PC-9 (cell line): ENCODE data around the gene MACROD1. TPM values are rescaled to one million over a fixed set of nuclear protein-coding genes. Genes with fewer than 3 reads are reported as not detected.

ENCODE experiments used
- BruUV-seq: library from RNA; stranded (reverse); fragments of 400-500 nt; replicated peaks from 2 replicates; lab custom pipeline; 2021; lab: Mats Ljungman, UMichigan
- CTCF ChIA-PET: fragments of 300-600 bp; sonication (Branson Sonifier 250); formaldehyde crosslinking; loops from one replicate; lab custom pipeline; 2022; ENCODE audit warnings: antibody characterized with exemption; lab: Charles Lee
- POLR2A ChIA-PET: fragments of 300-600 bp; sonication (Branson Sonifier 250); formaldehyde crosslinking; loops from one replicate; lab custom pipeline; 2022; ENCODE audit warnings: antibody characterized with exemption; ENCODE audit not compliant: unreplicated experiment; lab: Charles Lee
- DNase-seq, 2 experiments: peaks; one replicate each; pipeline versions ENCODE4 v3.0.0 to v3.0.0-alpha.2; 2015 to 2022; ENCODE audit warnings: mixed read lengths in 1 of 2
- H2AFZ ChIP-seq: fragments of 200-600 bp; sonication (generic); 2 replicates; pipeline ENCODE4 v1.8.1; 2017; ENCODE audit warnings: antibody characterized with exemption
- H3F3A ChIP-seq: fragments of 200-600 bp; sonication (generic); 2 replicates; pipeline ENCODE4 v1.8.1; 2017; ENCODE audit warnings: antibody characterized with exemption, mild to moderate bottlenecking, low read depth; ENCODE audit not compliant: insufficient read depth
- H3K27ac ChIP-seq: fragments of 200-600 bp; sonication (generic); 2 replicates; pipeline ENCODE4 v1.6.1; 2016; ENCODE audit warnings: mixed run types
- H3K27me3 ChIP-seq: fragments of 200-600 bp; sonication (generic); 2 replicates; pipeline ENCODE4 v1.6.1; 2016; ENCODE audit warnings: low read depth, mixed run types; ENCODE audit not compliant: insufficient read depth
- H3K36me3 ChIP-seq: fragments of 200-600 bp; sonication (generic); 2 replicates; pipeline ENCODE4 v1.6.1; 2016; ENCODE audit warnings: low read depth, mixed run types
- H3K4me1 ChIP-seq: fragments of 200-600 bp; sonication (generic); replicated peaks from 2 replicates; pipeline ENCODE4 v1.6.1; 2016; ENCODE audit warnings: mixed run types; ENCODE audit not compliant: insufficient read depth
- H3K4me2 ChIP-seq: fragments of 200-600 bp; sonication (generic); 2 replicates; pipeline ENCODE4 v1.6.1; 2017; ENCODE audit warnings: mixed run types
- H3K4me3 ChIP-seq: fragments of 200-600 bp; sonication (generic); 2 replicates; pipeline ENCODE4 v1.6.1; 2016; ENCODE audit warnings: mixed run types
- H3K79me2 ChIP-seq: fragments of 200-600 bp; sonication (generic); 2 replicates; pipeline ENCODE4 v1.6.1; 2017; ENCODE audit warnings: low read depth, mixed run types
- H3K9me2 ChIP-seq: fragments of 200-600 bp; sonication (generic); 2 replicates; pipeline ENCODE4 v1.8.1; 2017; ENCODE audit warnings: mild to moderate bottlenecking; ENCODE audit not compliant: insufficient read depth
- H3K9me3 ChIP-seq: fragments of 200-600 bp; sonication (generic); 2 replicates; pipeline ENCODE4 v1.8.1; 2016; ENCODE audit warnings: low read depth; ENCODE audit not compliant: insufficient read depth
- H4K20me1 ChIP-seq: fragments of 200-600 bp; sonication (generic); 2 replicates; pipeline ENCODE4 v1.8.1; 2017; ENCODE audit not compliant: insufficient read depth
- CTCF ChIP-seq: fragments of 200-600 bp; sonication (generic); conservative IDR thresholded peaks from 2 replicates; pipeline ENCODE4 v1.6.1; 2017; ENCODE audit warnings: mixed run types, antibody characterized with exemption, mild to moderate bottlenecking, moderate library complexity
- EZH2 ChIP-seq: fragments of 200-600 bp; sonication (generic); IDR thresholded peaks from 2 replicates; pipeline ENCODE4 v1.8.0; 2017; ENCODE audit warnings: antibody characterized with exemption, low read depth
- intact Hi-C: fragments of 100-400 bp; cut with micrococcal nuclease; formaldehyde crosslinking; loops from one replicate; pipeline ENCODE4 v1.10.0; 2022; ENCODE audit not compliant: unreplicated experiment
- total RNA-seq: library from RNA; stranded (reverse); gene quantifications from 2 replicates; pipeline ENCODE4 v1.2.3, GENCODE V29; 2021

The MACROD1 gene
- total RNA-seq, 1 experiment from 2014 or later: 41.0 TPM

GRCh38 chr11:64026575-64027205 lies 139.2 kb downstream of the MACROD1 start:
- ChIA-PET POLR2A (no interaction called here), CTCF (no interaction called here)
- no peaks in the 10 kb centered on the region for H3K9me2 ChIP-seq
- no peaks in the 10 kb centered on the region for H3K4me1 ChIP-seq
- H3K27ac ChIP-seq: no peak overlapping the region
- no peaks in the 10 kb centered on the region for H3K79me2 ChIP-seq
- no TSS peak for BruUV-seq
- peaks cover 51% of the 10 kb centered on the region for H4K20me1 ChIP-seq
- H3K4me2 ChIP-seq: no peak overlapping the region
- no peak overlapping the region for H3K4me3 ChIP-seq
- no peak overlapping the region for H2AFZ ChIP-seq
- TF ChIP-seq EZH2: no peak
- no peak for TF ChIP-seq CTCF
- H3K9me3 ChIP-seq: no peaks in the 10 kb centered on the region
- intact Hi-C loops: no loop called here
- no peak for DNase-seq
- 0 out of 2 replicates have a peak, but pooled peaks cover 4% of the 10 kb centered on the region for H3F3A ChIP-seq
- H3K36me3 ChIP-seq: no peaks in the 10 kb centered on the region
- no peaks in the 10 kb centered on the region for H3K27me3 ChIP-seq

- H3K9me3 ChIP-seq: no peaks in the 10 kb centered on the region
- H3K36me3 ChIP-seq: no peaks in the 10 kb centered on the region
- no peak overlapping the region for H2AFZ ChIP-seq
- 0 out of 2 replicates have a peak, but pooled peaks cover 4% of the 10 kb centered on the region for H3F3A ChIP-seq
- no TSS peak for BruUV-seq
- no peaks in the 10 kb centered on the region for H3K79me2 ChIP-seq
- H3K4me3 ChIP-seq: no peak overlapping the region
- H3K4me1 ChIP-seq: no peaks in the 10 kb centered on the region
- no peak overlapping the region for H3K4me2 ChIP-seq
- TF ChIP-seq CTCF (no peak), EZH2 (no peak)
- ChIA-PET CTCF (interaction anchor here (0.7 kb wide), 2 partner anchors 356 to 663 kb away, joined by 3 to 8 read pairs; no protein-coding TSS in a partner anchor), POLR2A (no interaction called here)
- H3K9me2 ChIP-seq: no peaks in the 10 kb centered on the region
- H4K20me1 ChIP-seq: peaks cover 44% of the 10 kb centered on the region
- no peak overlapping the region for H3K27ac ChIP-seq
- intact Hi-C loops: no loop called here
- no peaks in the 10 kb centered on the region for H3K27me3 ChIP-seq
- no peak for DNase-seq
These were observed 140.7 kb downstream of the MACROD1 start for GRCh38 chr11:64025205-64025604.

GRCh38 chr11:64023712-64024710 lies 141.9 kb downstream of the MACROD1 start:
- Histone ChIP-seq H4K20me1 (peaks cover 44% of the 10 kb centered on the region), H3K4me1 (no peaks in the 10 kb centered on the region), H2AFZ (no peak overlapping the region), H3K4me3 (no peak overlapping the region), H3K27ac (no peak overlapping the region), H3K9me2 (no peaks in the 10 kb centered on the region), H3K4me2 (no peak overlapping the region), H3K36me3 (no peaks in the 10 kb centered on the region), H3K27me3 (no peaks in the 10 kb centered on the region), H3F3A (0 out of 2 replicates have a peak, but pooled peaks cover 4% of the 10 kb centered on the region), H3K9me3 (no peaks in the 10 kb centered on the region), H3K79me2 (no peaks in the 10 kb centered on the region)
- intact Hi-C loops: no loop called here
- no TSS peak for BruUV-seq
- ChIA-PET POLR2A (interaction anchor here (0.6 kb wide), 1 partner anchor 335 kb away, joined by 4 read pairs; no protein-coding TSS in a partner anchor), CTCF (no interaction called here)
- TF ChIP-seq CTCF (no peak), EZH2 (no peak)
- no peak for DNase-seq
